K562 (cell line): ENCODE data around the gene PYHIN1. TPM values are rescaled to one million over a fixed set of nuclear protein-coding genes. Genes with fewer than 3 reads are reported as not detected.

Experiments used
- BRD9 ChIP-seq: fragments of 450-650 bp; IDR thresholded peaks from 2 replicates; pipeline ENCODE4 v1.6.1; 2018; ENCODE audit warnings: low read depth; ENCODE audit not compliant: partially characterized antibody
- CREM ChIP-seq: IDR thresholded peaks from 2 replicates; pipeline ENCODE4 v1.6.1; 2014; ENCODE audit warnings: antibody characterized with exemption, low read depth
- GATAD2A ChIP-seq: fragments of 450-650 bp; IDR thresholded peaks from 2 replicates; pipeline ENCODE4 v1.6.1; 2017
- HMG20A ChIP-seq: fragments of 450-650 bp; formaldehyde crosslinking; conservative IDR thresholded peaks from 2 replicates; pipeline ENCODE4 v1.4.0; 2020; ENCODE audit warnings: mild to moderate bottlenecking, mixed read lengths
- HNRNPLL ChIP-seq: fragments of 200-400 bp; formaldehyde crosslinking; IDR thresholded peaks from 2 replicates; pipeline ENCODE4 v1.6.1; 2017; ENCODE audit warnings: low read length, low read depth, mild to moderate bottlenecking; ENCODE audit not compliant: poor library complexity, severe bottlenecking
- HOXB6 ChIP-seq: fragments of 250-450 bp; sonication (Bioruptor Pico); IDR thresholded peaks from 2 replicates; pipeline ENCODE4 v1.5.1; 2022; ENCODE audit warnings: mild to moderate bottlenecking, borderline replicate concordance
- KAT7 ChIP-seq: sonication (generic); formaldehyde crosslinking; IDR thresholded peaks from 2 replicates; pipeline ENCODE4 v1.8.0; 2022; ENCODE audit warnings: missing genetic modification reagents, mild to moderate bottlenecking, borderline replicate concordance
- MECOM ChIP-seq: fragments of 250-450 bp; sonication (Bioruptor Pico); IDR thresholded peaks from 2 replicates; pipeline ENCODE4 v1.8.0; 2022; ENCODE audit warnings: inconsistent platforms
- MXD1 ChIP-seq: fragments of 250-450 bp; sonication (Bioruptor Pico); IDR thresholded peaks from 2 replicates; pipeline ENCODE4 v1.8.0; 2021; ENCODE audit warnings: borderline replicate concordance, mild to moderate bottlenecking, moderate library complexity; ENCODE audit not compliant: poor library complexity, severe bottlenecking
- PRDM10 ChIP-seq: fragments of 450-650 bp; IDR thresholded peaks from 2 replicates; pipeline ENCODE4 v1.6.1; 2018; ENCODE audit not compliant: partially characterized antibody
- SNRNP70 ChIP-seq: fragments of 200-400 bp; formaldehyde crosslinking; optimal IDR thresholded peaks from 2 replicates; pipeline ENCODE3; 2017; ENCODE audit warnings: low read depth, low read length
- SRSF3 ChIP-seq: fragments of 200-400 bp; formaldehyde crosslinking; IDR thresholded peaks from 2 replicates; pipeline ENCODE4 v1.6.1; 2016; ENCODE audit warnings: mild to moderate bottlenecking, low read length, moderate library complexity; ENCODE audit not compliant: insufficient read depth
- STAG1 ChIP-seq: sonication (generic); formaldehyde crosslinking; IDR thresholded peaks from 2 replicates; pipeline ENCODE4 v1.5.0; 2020; ENCODE audit warnings: missing genetic modification reagents, borderline replicate concordance
- THRAP3 ChIP-seq: fragments of 450-650 bp; IDR thresholded peaks from 2 replicates; pipeline ENCODE4 v1.6.1; 2016; ENCODE audit warnings: mild to moderate bottlenecking, inconsistent platforms, borderline replicate concordance
- TSC22D4 ChIP-seq: fragments of 450-650 bp; IDR thresholded peaks from 2 replicates; pipeline ENCODE4 v1.6.1; 2016; ENCODE audit warnings: missing genetic modification characterization, missing biosample characterization, control low read depth
- U2AF2 ChIP-seq: fragments of 200-400 bp; formaldehyde crosslinking; optimal IDR thresholded peaks from 2 replicates; pipeline ENCODE3; 2017; ENCODE audit warnings: low read depth, mild to moderate bottlenecking, low read length
- WHSC1 ChIP-seq: IDR thresholded peaks from one replicate; pipeline ENCODE4 v1.6.1; 2012; ENCODE audit warnings: low read length, control low read depth, inconsistent platforms
- ZNF124 ChIP-seq: sonication (generic); formaldehyde crosslinking; IDR thresholded peaks from 2 replicates; pipeline ENCODE4 v1.8.1; 2022; ENCODE audit warnings: missing genetic modification reagents
- ZNF316 ChIP-seq: fragments of 450-650 bp; IDR thresholded peaks from 2 replicates; pipeline ENCODE4 v1.6.1; 2016
- ZNF398 ChIP-seq: fragments of 250-450 bp; sonication (Bioruptor Pico); IDR thresholded peaks from 2 replicates; pipeline ENCODE4 v1.8.0; 2021; ENCODE audit warnings: moderate library complexity, mild to moderate bottlenecking, inconsistent platforms
- ZNF408 ChIP-seq: fragments of 250-450 bp; sonication (Bioruptor Pico); IDR thresholded peaks from 2 replicates; pipeline ENCODE4 v1.4.0; 2020; ENCODE audit warnings: low read depth, mild to moderate bottlenecking, moderate library complexity
- ZNF696 ChIP-seq: fragments of 250-450 bp; sonication (Bioruptor Pico); conservative IDR thresholded peaks from 2 replicates; pipeline ENCODE4 v1.4.0; 2020; ENCODE audit warnings: mild to moderate bottlenecking, moderate library complexity
- ZNF699 ChIP-seq: fragments of 250-450 bp; sonication (Bioruptor Pico); IDR thresholded peaks from 2 replicates; pipeline ENCODE4 v1.8.0; 2021; ENCODE audit warnings: mild to moderate bottlenecking, moderate library complexity; ENCODE audit not compliant: insufficient replicate concordance
- polyA plus RNA-seq, 8 experiments: library from polyadenylated mRNA; depleted of rRNA in 4 of 8; stranded (reverse) in 5 of 8; unstranded in 3 of 8; fragments of >200 nt; fragmentation: Nextera tagmentation in 2 of 8; fragmentation: Illumina TruSeq in 1 of 8; extraction: Ambion mirVana in 2 of 8; extraction: Trizol in 1 of 8; gene quantifications; 2 replicates each; pipeline versions ENCODE4 v1.2.1 to v1.2.3, GENCODE V29; 2011 to 2014; ENCODE audit warnings: inconsistent platforms in 1 of 8, missing spikeins in 1 of 8
- total RNA-seq, 7 experiments: library from RNA; depleted of rRNA in 6 of 7; stranded (reverse); fragments of >200 nt in 6 of 7; fragmentation: Illumina TruSeq in 2 of 7; extraction: Trizol in 2 of 7; gene quantifications; 2 replicates each; pipeline versions ENCODE4 v1.2.1 to v1.2.3, GENCODE V29; 2011 to 2021; ENCODE audit warnings: low replicate concordance in 1 of 7

Gene PYHIN1
- total and polyA plus RNA-seq, 9 of the 15 experiments (the other 6 are each of a cell fraction or from before 2014, with no cell fraction given) = not detected

GRCh38 chr1:159009704-159010361 is 78.5 kb downstream of the PYHIN1 start, which contains the start of gene IFI16 (continued):
- TF ChIP-seq ZNF398 (CRISPR knock-in tag) = no peak
- no peak for TF ChIP-seq TSC22D4 (tag)
- no peak for TF ChIP-seq GATAD2A
- TF ChIP-seq ZNF124 (CRISPR knock-in tag) = no peak
- TF ChIP-seq ZNF408 (CRISPR knock-in tag) = no peak
- no peak for TF ChIP-seq THRAP3
- no peak for TF ChIP-seq HOXB6
- TF ChIP-seq SNRNP70 = no peak
- no peak for TF ChIP-seq CREM
- no peak for TF ChIP-seq ZNF696
- no peak for TF ChIP-seq MXD1
- TF ChIP-seq U2AF2 = no peak
- TF ChIP-seq KAT7 (CRISPR knock-in tag) = no peak
- TF ChIP-seq ZNF699 = no peak
- TF ChIP-seq BRD9 = no peak
- no peak for TF ChIP-seq PRDM10
- no peak for TF ChIP-seq ZNF316
- TF ChIP-seq HNRNPLL = peak; percentile 95
- TF ChIP-seq HMG20A (CRISPR knock-in tag) = peak; percentile 98
- no peak for TF ChIP-seq SRSF3
- no peak for TF ChIP-seq WHSC1
- TF ChIP-seq MECOM (CRISPR knock-in tag) = no peak
- no peak for TF ChIP-seq STAG1
